GM20000 (cell line): Measurements from ENCODE around the gene COG7.
"Not testable (repeated sequence)": the region's sequence is repeated elsewhere in the genome, so short reads cannot be mapped to it uniquely, and the experiment has no call there.

Source experiments
- DNase-seq: peaks from one replicate; pipeline ENCODE4 v3.0.0; 2012; ENCODE audit warnings: low spot score
- TF ChIP-seq, protein P1 (sequence below): IDR thresholded peaks from 2 replicates; pipeline ENCODE4 v1.5.1; 2012; ENCODE audit warnings: mild to moderate bottlenecking, control low read depth; ENCODE audit errors: extremely low read depth, missing control alignments

Gene COG7

DNA sequence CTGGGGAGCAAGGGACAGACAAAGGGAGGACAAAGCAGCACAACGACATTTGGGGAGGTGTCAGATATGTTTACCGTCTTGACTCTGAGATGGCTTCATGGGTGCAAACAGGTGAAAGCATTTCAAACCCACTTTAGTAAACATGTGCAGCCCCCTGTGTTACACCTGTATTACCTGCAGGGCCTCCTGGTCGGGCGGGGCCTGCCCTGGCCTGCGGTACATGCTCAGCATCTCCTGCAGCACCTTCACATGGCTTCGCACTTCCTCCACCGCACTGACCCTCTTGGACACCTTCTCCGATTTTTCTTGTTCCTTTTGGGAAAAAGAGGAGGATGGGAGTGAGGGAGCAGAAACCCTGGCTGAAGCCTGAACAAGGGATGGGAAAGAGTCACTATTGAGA lies 32.9 kb upstream of the COG7 start:
- TF ChIP-seq, protein P1, sequence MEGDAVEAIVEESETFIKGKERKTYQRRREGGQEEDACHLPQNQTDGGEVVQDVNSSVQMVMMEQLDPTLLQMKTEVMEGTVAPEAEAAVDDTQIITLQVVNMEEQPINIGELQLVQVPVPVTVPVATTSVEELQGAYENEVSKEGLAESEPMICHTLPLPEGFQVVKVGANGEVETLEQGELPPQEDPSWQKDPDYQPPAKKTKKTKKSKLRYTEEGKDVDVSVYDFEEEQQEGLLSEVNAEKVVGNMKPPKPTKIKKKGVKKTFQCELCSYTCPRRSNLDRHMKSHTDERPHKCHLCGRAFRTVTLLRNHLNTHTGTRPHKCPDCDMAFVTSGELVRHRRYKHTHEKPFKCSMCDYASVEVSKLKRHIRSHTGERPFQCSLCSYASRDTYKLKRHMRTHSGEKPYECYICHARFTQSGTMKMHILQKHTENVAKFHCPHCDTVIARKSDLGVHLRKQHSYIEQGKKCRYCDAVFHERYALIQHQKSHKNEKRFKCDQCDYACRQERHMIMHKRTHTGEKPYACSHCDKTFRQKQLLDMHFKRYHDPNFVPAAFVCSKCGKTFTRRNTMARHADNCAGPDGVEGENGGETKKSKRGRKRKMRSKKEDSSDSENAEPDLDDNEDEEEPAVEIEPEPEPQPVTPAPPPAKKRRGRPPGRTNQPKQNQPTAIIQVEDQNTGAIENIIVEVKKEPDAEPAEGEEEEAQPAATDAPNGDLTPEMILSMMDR, result no peak
- DNase-seq, result no peak

DNA sequence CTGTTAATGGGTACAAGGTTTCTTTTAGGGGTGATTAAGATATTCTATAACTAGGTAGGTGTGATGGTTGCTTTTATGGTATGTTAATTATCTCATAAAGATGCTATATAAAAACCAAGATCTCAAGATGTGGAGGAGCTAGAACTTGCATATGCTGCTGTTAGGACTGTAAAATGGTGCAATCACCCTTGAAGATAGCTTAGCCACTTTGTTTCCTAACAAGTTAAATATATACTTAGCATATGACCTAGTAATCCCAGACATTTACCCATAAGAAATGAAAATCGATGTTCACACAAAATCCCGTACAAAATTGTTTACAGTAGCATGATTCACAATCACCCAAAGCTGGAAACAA lies 32.2 kb upstream of the COG7 start:
- TF ChIP-seq, protein P1, result no peak
- no peak for DNase-seq

DNA sequence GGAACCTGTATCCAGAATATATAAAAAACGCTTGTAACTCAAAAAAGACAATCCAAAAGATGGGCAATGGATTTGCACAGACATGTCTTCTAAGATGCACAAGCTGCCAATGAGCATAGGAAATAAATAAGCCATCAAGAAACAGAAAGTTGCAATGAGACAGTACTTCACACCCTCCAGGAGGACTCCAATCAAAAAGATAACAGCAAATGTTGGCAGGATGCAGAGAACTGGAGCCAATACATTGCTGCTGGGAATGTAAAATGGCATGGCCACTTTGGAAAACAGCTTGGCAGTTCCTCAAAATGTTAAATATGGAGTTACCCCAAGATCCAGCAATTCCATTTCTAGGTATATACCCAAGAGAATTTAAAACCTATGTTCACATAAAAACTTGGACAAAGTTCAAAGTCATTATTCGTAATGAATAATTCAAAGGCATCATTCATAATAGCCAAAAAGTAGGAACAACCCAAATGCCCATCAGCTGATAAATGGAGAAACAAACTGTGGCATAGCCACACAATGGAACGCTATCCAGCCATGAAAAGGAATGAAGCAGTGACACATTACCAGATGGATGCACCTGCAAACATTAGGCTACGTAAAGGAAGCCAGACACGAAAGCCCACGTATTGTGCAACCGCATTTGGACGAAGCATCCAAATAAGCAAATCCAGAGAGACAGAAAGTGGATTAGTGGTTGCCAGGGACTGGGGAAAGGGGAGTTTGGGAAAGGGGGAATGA lies 31.7 kb upstream of the COG7 start:
- TF ChIP-seq, protein P1, result no peak
- DNase-seq, result no peak

DNA sequence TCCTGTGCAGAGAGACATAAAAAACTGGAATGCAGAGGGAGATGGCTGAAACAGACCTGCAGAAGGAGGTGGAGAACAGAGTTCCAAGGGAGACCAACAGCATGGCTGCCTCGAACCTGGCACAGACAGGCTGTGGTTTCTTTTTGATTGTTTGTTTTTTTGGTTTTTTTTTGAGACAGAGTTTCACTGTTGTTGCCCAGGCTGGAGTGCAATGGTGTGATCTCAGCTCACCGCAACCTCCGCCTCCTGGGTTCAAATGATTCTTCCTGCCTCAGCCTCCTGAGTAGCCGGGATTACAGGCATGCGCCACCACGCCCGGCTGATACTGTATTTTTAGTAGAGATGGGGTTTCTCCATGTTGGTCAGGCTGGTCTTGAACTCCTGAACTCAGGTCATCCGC lies 30.5 kb upstream of the COG7 start:
- not testable (repeated sequence) for DNase-seq

DNA sequence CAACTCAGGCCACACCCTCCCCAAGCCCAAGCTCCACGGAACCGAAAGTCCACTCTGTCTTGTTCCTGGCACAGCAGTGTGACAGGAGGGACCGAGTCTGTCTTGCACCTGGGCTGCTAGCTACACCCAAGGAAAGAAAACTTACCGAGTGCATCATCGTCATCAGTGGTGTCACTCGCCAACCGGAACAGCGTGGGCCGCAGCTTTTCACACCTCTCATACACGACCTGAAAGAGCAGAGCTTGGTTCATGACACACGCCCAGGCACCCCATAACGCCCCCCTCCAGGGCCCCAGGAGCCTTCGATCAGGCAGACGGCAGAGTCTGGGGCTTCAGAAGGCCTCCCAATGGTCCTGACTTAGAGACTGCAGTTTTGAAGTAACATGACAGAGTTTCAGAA lies 29.8 kb upstream of the COG7 start:
- TF ChIP-seq, protein P1, result no peak
- no peak for DNase-seq

DNA sequence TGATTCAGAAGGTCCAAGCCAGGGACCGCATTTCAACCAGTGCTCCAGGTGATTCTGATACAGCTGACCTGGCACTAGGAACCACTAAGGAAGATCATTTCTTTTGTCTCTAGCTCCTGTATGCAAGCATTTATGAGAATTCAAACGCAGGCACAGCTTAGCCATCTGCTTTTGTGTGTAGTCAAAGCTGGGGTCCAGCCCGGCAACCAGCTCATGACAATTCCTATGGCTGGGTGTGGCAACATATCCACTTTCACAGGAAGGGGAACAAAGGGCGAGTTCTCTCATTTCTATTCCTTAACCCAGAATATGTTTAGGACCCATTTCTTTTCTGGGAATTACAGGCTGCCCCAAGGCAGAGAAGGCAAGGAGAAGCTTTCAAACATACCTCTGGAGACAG lies 27.3 kb upstream of the COG7 start:
- no peak for DNase-seq
- TF ChIP-seq, protein P1, result no peak

DNA sequence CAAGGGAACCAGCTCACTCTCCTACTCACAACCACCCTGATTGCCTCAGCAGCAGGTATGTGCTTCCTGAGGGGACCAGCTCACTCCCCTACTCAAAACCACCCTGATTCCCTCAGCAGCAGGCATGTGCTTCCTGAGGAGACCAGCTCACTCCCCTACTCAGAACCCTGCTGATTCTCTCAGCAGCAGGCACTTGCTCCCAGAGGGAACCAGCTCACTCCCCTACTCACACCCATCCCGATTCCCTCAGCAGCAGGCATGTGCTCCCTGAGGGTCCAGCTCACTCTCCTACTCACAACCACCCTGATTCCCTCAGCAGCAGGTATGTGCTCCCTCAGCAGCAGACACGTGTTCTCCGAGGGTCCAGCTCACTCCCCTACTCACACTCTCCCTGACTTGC lies 26.1 kb upstream of the COG7 start:
- TF ChIP-seq, protein P1, result no peak
- DNase-seq, result no peak

DNA sequence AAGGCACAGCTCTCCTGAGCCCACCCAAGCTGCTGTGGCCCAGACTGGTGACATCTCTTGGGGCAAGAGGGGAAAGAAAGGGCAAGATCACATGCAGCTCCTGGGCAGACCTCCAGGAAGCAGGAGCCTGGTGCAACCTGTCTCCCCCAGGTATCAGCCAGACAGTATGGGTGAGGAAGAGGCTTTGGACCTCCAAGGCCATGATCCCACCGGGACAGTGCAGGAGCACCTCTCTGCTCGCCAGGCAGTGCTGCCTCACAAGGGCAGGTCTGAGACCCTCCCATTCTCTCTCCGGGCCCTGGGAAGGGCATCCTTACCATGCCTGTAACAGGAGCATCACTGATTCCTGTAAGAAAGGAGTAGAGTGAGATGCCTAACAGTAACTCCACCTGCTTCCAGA lies 25.6 kb upstream of the COG7 start:
- TF ChIP-seq, protein P1, result no peak
- no peak for DNase-seq
